ENCODE results near the gene HNRNPA2B1.

The HNRNPA2B1 gene

GRCh38 chr7:26147030-26147429 is 53.5 kb downstream of the HNRNPA2B1 start:
- TF ChIP-seq EZH2phosphoT487 (IDR thresholded peaks at IDR 0.05; ENCODE audit: borderline replicate concordance) (no peak), CTCF (conservative IDR thresholded peaks at IDR 0.05; ENCODE audit: low read length) (no peak)
- Histone ChIP-seq H4K20me1 (ENCODE audit: insufficient read depth, low read length, poor library complexity, severe bottlenecking) (no peaks in the 10 kb centered on the region), H3K4me1 (ENCODE audit: insufficient read depth, low read length, poor library complexity, severe bottlenecking) (peaks cover 10% of the 10 kb centered on the region), H3K9ac (ENCODE audit: low read depth, low read length, poor library complexity, severe bottlenecking) (no peak overlapping the region), H3K79me2 (ENCODE audit: insufficient read depth, low read length) (no peaks in the 10 kb centered on the region), H3K36me3 (ENCODE audit: insufficient read depth, low read length) (no peaks in the 10 kb centered on the region), H3K4me2 (ENCODE audit: low read depth, low read length, poor library complexity, severe bottlenecking) (no peak overlapping the region), H3K9me3 (ENCODE audit: insufficient read depth, low read depth, low read length) (no peaks in the 10 kb centered on the region), H2AFZ (ENCODE audit: low read length) (no peak overlapping the region), H3F3A (ENCODE audit: low read depth) (no peaks in the 10 kb centered on the region), H3K27me3 (ENCODE audit: insufficient read depth, low read length, poor library complexity, severe bottlenecking) (no peaks in the 10 kb centered on the region), H3K9me2 (replicated peaks; ENCODE audit: low read depth, low read length) (no peaks in the 10 kb centered on the region), H3K4me3 (ENCODE audit: low read length, poor library complexity, severe bottlenecking) (no peak overlapping the region)

- Histone ChIP-seq H3K9ac (ENCODE audit: low read depth, low read length, poor library complexity, severe bottlenecking) (no peak overlapping the region), H3F3A (ENCODE audit: low read depth) (no peaks in the 10 kb centered on the region), H3K9me3 (ENCODE audit: insufficient read depth, low read depth, low read length) (no peaks in the 10 kb centered on the region), H3K9me2 (replicated peaks; ENCODE audit: low read depth, low read length) (no peaks in the 10 kb centered on the region), H4K20me1 (ENCODE audit: insufficient read depth, low read length, poor library complexity, severe bottlenecking) (no peaks in the 10 kb centered on the region), H3K27me3 (ENCODE audit: insufficient read depth, low read length, poor library complexity, severe bottlenecking) (no peaks in the 10 kb centered on the region), H3K4me3 (ENCODE audit: low read length, poor library complexity, severe bottlenecking) (no peak overlapping the region), H2AFZ (ENCODE audit: low read length) (no peak overlapping the region), H3K4me2 (ENCODE audit: low read depth, low read length, poor library complexity, severe bottlenecking) (no peak overlapping the region), H3K79me2 (ENCODE audit: insufficient read depth, low read length) (no peaks in the 10 kb centered on the region), H3K4me1 (ENCODE audit: insufficient read depth, low read length, poor library complexity, severe bottlenecking) (no peaks in the 10 kb centered on the region), H3K36me3 (ENCODE audit: insufficient read depth, low read length) (no peaks in the 10 kb centered on the region)
- no peak for TF ChIP-seq CTCF (conservative IDR thresholded peaks at IDR 0.05; ENCODE audit: low read length)
Observed at GRCh38 chr7:26145238-26145637, 55.3 kb downstream of the HNRNPA2B1 start.

- H3K4me1 ChIP-seq (ENCODE audit: insufficient read depth, low read length, poor library complexity, severe bottlenecking) = no peaks in the 10 kb centered on the region
- no peaks in the 10 kb centered on the region for H3K9me2 ChIP-seq (replicated peaks; ENCODE audit: low read depth, low read length)
- TF ChIP-seq CTCF (conservative IDR thresholded peaks at IDR 0.05; ENCODE audit: low read length) (no peak), EZH2phosphoT487 (IDR thresholded peaks at IDR 0.05; ENCODE audit: borderline replicate concordance) (no peak)
- H3F3A ChIP-seq (ENCODE audit: low read depth) = no peaks in the 10 kb centered on the region
- H3K4me3 ChIP-seq (ENCODE audit: low read length, poor library complexity, severe bottlenecking) = no peak overlapping the region
- H3K9me3 ChIP-seq (ENCODE audit: insufficient read depth, low read depth, low read length) = no peaks in the 10 kb centered on the region
- H3K27me3 ChIP-seq (ENCODE audit: insufficient read depth, low read length, poor library complexity, severe bottlenecking) = no peaks in the 10 kb centered on the region
- H2AFZ ChIP-seq (ENCODE audit: low read length) = no peak overlapping the region
- no peaks in the 10 kb centered on the region for H4K20me1 ChIP-seq (ENCODE audit: insufficient read depth, low read length, poor library complexity, severe bottlenecking)
- H3K79me2 ChIP-seq (ENCODE audit: insufficient read depth, low read length) = no peaks in the 10 kb centered on the region
- H3K36me3 ChIP-seq (ENCODE audit: insufficient read depth, low read length) = no peaks in the 10 kb centered on the region
- no peak overlapping the region for H3K9ac ChIP-seq (ENCODE audit: low read depth, low read length, poor library complexity, severe bottlenecking)
- no peak overlapping the region for H3K4me2 ChIP-seq (ENCODE audit: low read depth, low read length, poor library complexity, severe bottlenecking)
Observed at GRCh38 chr7:26144184-26145080, 56.1 kb downstream of the HNRNPA2B1 start.
